B cell (primary cell): Measurements from ENCODE around the gene POLD2. TPM values are rescaled to one million over a fixed set of nuclear protein-coding genes. Genes with fewer than 3 reads are reported as not detected.
A peak's percentile ranks its signal among the peaks of the same experiment; 100 is the strongest.

Experiments
- ATAC-seq: fragments of 200-7000 bp; cut with Tn5 transposase; one replicate; pipeline ENCODE4 v1.10.0; 2021; ENCODE audit warnings: low read depth, mild to moderate bottlenecking, moderate number of reproducible peaks, moderate library complexity
- CTCF ChIA-PET: fragments of 350-600 bp; sonication (Branson Sonifier 250); formaldehyde crosslinking; loops from one replicate; lab custom pipeline; 2021; ENCODE audit warnings: antibody characterized with exemption, inconsistent platforms; lab: Charles Lee
- POLR2A ChIA-PET: fragments of 350-600 bp; sonication (Branson Sonifier 250); formaldehyde crosslinking; loops from one replicate; lab custom pipeline; 2021; ENCODE audit warnings: antibody characterized with exemption; lab: Charles Lee
- DNase-seq: peaks from one replicate; pipeline ENCODE4 v3.0.0; 2013
- H2AFZ ChIP-seq: 2 replicates; pipeline ENCODE4 v1.6.1; 2012; ENCODE audit warnings: mild to moderate bottlenecking, low read depth, low read length; ENCODE audit not compliant: insufficient read depth, poor library complexity, severe bottlenecking
- H3K27ac ChIP-seq, 2 donors: 1 replicate in 1 of 2; 2 replicates in 1 of 2; pipeline ENCODE4 v1.5.1; 2012 to 2013; ENCODE audit warnings: low read length in 2 of 2, mild to moderate bottlenecking in 2 of 2, moderate library complexity in 1 of 2
- H3K27me3 ChIP-seq, 4 experiments: fragments of 200-600 bp in 1 of 4; sonication (generic) in 1 of 4; replicated peaks in 1 of 4; 1 replicate in 2 of 4; 2 replicates in 2 of 4; pipeline versions ENCODE4 v1.6.1 to v1.7.0; 2013 to 2016; ENCODE audit warnings: low read length in 3 of 4, mild to moderate bottlenecking in 2 of 4, mixed read lengths in 1 of 4, moderate library complexity in 1 of 4; ENCODE audit not compliant: insufficient read depth in 4 of 4, control insufficient read depth in 3 of 4; ENCODE audit errors: control extremely low read depth in 1 of 4
- H3K36me3 ChIP-seq, 2 experiments: replicated peaks in 1 of 2; 1 replicate in 1 of 2; 2 replicates in 1 of 2; pipeline versions ENCODE4 v1.6.1 to v1.7.1; 2013; ENCODE audit warnings: low read length in 1 of 2; ENCODE audit not compliant: insufficient read depth in 2 of 2, control insufficient read depth in 1 of 2; ENCODE audit errors: control extremely low read depth in 1 of 2, extremely low read depth in 1 of 2
- H3K4me1 ChIP-seq, 2 donors: fragments of 200-600 bp in 1 of 2; sonication (generic) in 1 of 2; 1 replicate in 1 of 2; 2 replicates in 1 of 2; pipeline versions ENCODE4 v1.5.1 to v1.6.1; 2013 to 2017; ENCODE audit warnings: low read length in 2 of 2; ENCODE audit not compliant: control insufficient read depth in 2 of 2, insufficient read depth in 2 of 2
- H3K4me2 ChIP-seq: replicated peaks from 2 replicates; pipeline ENCODE3; 2012; ENCODE audit warnings: mild to moderate bottlenecking, low read depth, low read length; ENCODE audit not compliant: poor library complexity, severe bottlenecking
- H3K4me3 ChIP-seq, 5 experiments: fragments of 200-600 bp in 1 of 5; sonication (generic) in 1 of 5; 1 replicate in 3 of 5; 2 replicates in 2 of 5; pipeline versions ENCODE4 v1.5.1 to v1.7.0; 2011 to 2016; ENCODE audit warnings: low read length in 4 of 5, mild to moderate bottlenecking in 4 of 5, low read depth in 2 of 5, control low read depth in 1 of 5, moderate library complexity in 1 of 5; ENCODE audit not compliant: insufficient read depth in 1 of 5; ENCODE audit errors: control extremely low read depth in 1 of 5, extremely low read depth in 1 of 5
- H3K79me2 ChIP-seq: fragments of 200-600 bp; sonication (generic); one replicate; pipeline ENCODE4 v1.6.0; 2016; ENCODE audit warnings: low read length; ENCODE audit not compliant: control insufficient read depth, insufficient read depth
- H3K9ac ChIP-seq: fragments of 200-600 bp; sonication (generic); 2 replicates; pipeline ENCODE4 v1.6.1; 2017; ENCODE audit warnings: mild to moderate bottlenecking, low read length, moderate library complexity
- H3K9me3 ChIP-seq, 3 donors: one replicate each; pipeline versions ENCODE4 v1.6.1 to v1.7.1; 2013; ENCODE audit warnings: low read length in 2 of 3; ENCODE audit not compliant: control insufficient read depth in 2 of 3, insufficient read depth in 1 of 3; ENCODE audit errors: control extremely low read depth in 1 of 3
- H4K20me1 ChIP-seq: 2 replicates; pipeline ENCODE4 v1.6.0; 2012; ENCODE audit warnings: mild to moderate bottlenecking, low read length; ENCODE audit not compliant: insufficient read depth, control insufficient read depth, poor library complexity, severe bottlenecking
- H3K27ac Mint-ChIP-seq: one replicate; pipeline ENCODE4 v1.8.0; 2021; ENCODE audit warnings: mixed read lengths
- H3K27me3 Mint-ChIP-seq: one replicate; pipeline ENCODE4 v1.8.0; 2021; ENCODE audit warnings: mixed read lengths
- H3K4me1 Mint-ChIP-seq: one replicate; pipeline ENCODE4 v1.8.0; 2021; ENCODE audit warnings: mixed read lengths
- H3K4me3 Mint-ChIP-seq: one replicate; pipeline ENCODE4 v1.8.0; 2021; ENCODE audit warnings: mixed read lengths
- H3K9me3 Mint-ChIP-seq: one replicate; pipeline ENCODE4 v1.8.0; 2022; ENCODE audit warnings: mixed read lengths; ENCODE audit not compliant: insufficient read depth
- EZH2 ChIP-seq: IDR thresholded peaks from 2 replicates; pipeline ENCODE4 v1.6.1; 2012; ENCODE audit warnings: borderline replicate concordance, low read depth, mild to moderate bottlenecking, moderate library complexity, low read length; ENCODE audit not compliant: insufficient read depth, poor library complexity, severe bottlenecking
- WGBS: methylation state at CpG from one replicate; pipeline ENCODE4 v1.1.5; 2013; ENCODE audit warnings: missing lambda C conversion rate; ENCODE audit not compliant: insufficient coverage; 5-methylcytosine and 5-hydroxymethylcytosine counted together
- intact Hi-C: fragments of 100-400 bp; cut with micrococcal nuclease; formaldehyde crosslinking; loops from one replicate; pipeline ENCODE4 v1.10.0; 2022
- polyA plus RNA-seq: library from polyadenylated mRNA; depleted of rRNA; stranded (reverse); fragments of >200 nt; gene quantifications from 2 replicates; pipeline ENCODE4 v1.2.3, GENCODE V29; 2012
- total RNA-seq, 2 donors: library from RNA; stranded (reverse); fragments of 120-200 nt in 1 of 2; gene quantifications; 1 replicate in 1 of 2; 2 replicates in 1 of 2; pipeline versions ENCODE4 v1.2.3 to v1.2.4, GENCODE V29; 2013 to 2022
- TF ChIP-seq, protein P1 (sequence below): fragments of 200-600 bp; IDR thresholded peaks from one replicate; pipeline ENCODE4 v1.8.0; 2022; ENCODE audit warnings: antibody characterized with exemption, mild to moderate bottlenecking

Gene POLD2
- total and polyA plus RNA-seq, 2 donors (not counting 1 experiment from before 2014, with no cell fraction given), result 73.6 to 86.7 TPM

DNA sequence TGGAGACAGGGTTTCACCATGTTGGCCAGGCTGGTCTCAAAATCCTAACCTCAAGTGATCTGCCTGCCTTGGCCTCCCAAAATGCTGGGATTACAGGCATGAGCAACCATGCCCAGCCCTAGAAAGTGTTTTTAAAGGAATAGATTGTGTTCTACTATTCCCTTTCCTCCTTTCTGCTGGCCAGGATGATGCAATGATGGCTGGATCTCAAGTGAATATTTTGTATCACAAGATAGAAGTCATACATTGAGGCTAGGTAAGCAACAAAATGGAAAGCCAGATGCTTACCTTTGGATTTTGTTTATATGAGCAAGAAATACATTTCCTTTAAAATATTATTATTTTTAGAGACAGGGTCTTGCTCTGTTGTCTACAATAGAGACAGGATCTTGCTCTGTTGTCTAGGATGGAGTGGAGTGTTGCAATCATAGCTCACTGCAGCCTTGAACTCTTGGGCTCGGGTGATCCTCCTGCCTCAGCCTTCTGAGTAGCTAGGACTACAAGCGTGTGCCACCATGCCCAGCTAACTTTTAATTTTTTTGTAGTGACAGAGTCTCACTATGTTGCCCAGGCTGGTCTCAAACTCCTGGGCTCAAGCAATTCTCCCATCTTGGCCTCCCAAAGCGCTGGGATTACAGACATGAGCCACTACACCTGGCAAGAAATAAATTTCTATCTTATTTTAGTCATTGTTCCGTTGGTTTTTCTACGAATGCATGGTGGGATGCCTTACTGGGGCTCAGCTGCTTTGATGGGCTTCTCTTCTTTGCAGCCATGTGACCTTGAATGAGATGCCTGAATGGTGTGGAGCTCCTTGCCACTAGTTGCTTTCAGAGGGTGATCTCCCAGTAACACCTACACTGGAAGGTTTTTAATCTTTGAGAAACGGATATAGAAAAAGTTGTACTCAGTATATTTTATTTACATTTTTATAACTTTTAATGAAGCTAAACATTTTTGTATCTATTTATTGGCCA, 25.0 kb downstream of the POLD2 start:
- Mint-ChIP-seq H3K27me3 (no peaks in the 10 kb centered on the region), H3K27ac (peak overlapping the region; percentile 87), H3K9me3 (no peaks in the 10 kb centered on the region), H3K4me3 (no peak overlapping the region), H3K4me1 (peaks cover 81% of the 10 kb centered on the region)
- ATAC-seq (no peak), DNase-seq (no peak)
- Histone ChIP-seq H3K9ac (no peak overlapping the region), H4K20me1 (no peaks in the 10 kb centered on the region), H3K4me3 (no peak overlapping the region), H3K36me3 (no peaks in the 10 kb centered on the region), H3K27me3 (no peaks in the 10 kb centered on the region), H2AFZ (no peak overlapping the region), H3K4me2 (peak overlapping the region; percentile 57), H3K4me1 (peaks cover 40 to 92% of the 10 kb centered on the region in 2 donors), H3K27ac (peak overlapping the region; percentile 78 to 84), H3K9me3 (peaks cover 0 to 3% (median 0%) of the 10 kb centered on the region in 3 donors), H3K79me2 (no peaks in the 10 kb centered on the region)
- POLR2A ChIA-PET, result interaction anchor here (0.9 to 2.1 kb wide), 3 partner anchors 17 to 103 kb away, joined by 3 to 21 read pairs (median 3); partner anchors contain the start of gene YKT6
- CTCF ChIA-PET, result interaction anchor here (1.0 to 1.5 kb wide), 8 partner anchors 11 to 103 kb away, joined by 3 to 4 read pairs (median 3); no protein-coding TSS in a partner anchor
- WGBS, result 100% methylated on average over 2 of the region's 6 CpGs
- intact Hi-C loops, result no loop called here
- TF ChIP-seq, protein P1, sequence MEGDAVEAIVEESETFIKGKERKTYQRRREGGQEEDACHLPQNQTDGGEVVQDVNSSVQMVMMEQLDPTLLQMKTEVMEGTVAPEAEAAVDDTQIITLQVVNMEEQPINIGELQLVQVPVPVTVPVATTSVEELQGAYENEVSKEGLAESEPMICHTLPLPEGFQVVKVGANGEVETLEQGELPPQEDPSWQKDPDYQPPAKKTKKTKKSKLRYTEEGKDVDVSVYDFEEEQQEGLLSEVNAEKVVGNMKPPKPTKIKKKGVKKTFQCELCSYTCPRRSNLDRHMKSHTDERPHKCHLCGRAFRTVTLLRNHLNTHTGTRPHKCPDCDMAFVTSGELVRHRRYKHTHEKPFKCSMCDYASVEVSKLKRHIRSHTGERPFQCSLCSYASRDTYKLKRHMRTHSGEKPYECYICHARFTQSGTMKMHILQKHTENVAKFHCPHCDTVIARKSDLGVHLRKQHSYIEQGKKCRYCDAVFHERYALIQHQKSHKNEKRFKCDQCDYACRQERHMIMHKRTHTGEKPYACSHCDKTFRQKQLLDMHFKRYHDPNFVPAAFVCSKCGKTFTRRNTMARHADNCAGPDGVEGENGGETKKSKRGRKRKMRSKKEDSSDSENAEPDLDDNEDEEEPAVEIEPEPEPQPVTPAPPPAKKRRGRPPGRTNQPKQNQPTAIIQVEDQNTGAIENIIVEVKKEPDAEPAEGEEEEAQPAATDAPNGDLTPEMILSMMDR, result no peak
- TF ChIP-seq EZH2, result no peak
